ENCODE measurements around the gene ARHGEF37.
A peak's percentile ranks its signal among the peaks of the same experiment; 100 is the strongest.

ARHGEF37 gene

GRCh38 chr5:149605354-149605997 lies 24.2 kb downstream of the ARHGEF37 start:
- no peak for DNase-seq

DNA sequence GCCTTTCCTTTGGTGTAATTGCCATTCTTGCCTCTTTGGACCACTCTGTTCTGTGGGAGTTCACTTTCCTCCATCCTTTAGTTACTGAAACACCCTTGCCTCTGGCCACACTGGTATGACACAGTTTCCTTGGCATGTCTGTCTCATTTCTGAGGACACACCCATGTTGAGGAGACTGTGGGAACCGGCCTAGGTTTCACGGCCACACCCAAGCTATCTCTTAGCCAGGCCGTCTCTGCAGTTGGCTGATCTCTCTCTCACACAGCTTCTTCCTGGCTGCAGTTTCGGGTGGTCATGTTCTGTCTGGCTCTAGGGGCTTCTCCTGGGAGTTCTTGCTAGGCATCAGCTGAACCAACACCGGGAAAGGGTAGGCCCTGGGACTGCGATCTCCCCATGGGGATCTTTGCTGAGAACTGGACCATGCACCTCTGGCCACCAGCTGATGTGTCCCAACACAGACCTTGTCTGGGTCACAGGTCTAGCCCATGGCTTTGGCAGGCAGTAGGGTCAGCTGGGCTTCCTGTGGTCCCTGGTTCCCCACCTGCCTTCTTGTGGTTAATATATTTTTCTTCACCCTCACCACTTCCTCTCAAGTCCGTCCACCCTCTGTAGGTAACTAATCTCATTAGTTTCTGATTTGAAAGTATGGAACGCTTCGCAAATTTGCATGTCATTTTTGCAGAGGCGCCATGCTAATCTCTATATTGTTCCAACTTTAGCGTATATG lies 24.9 kb downstream of the ARHGEF37 start:
- DNase-seq = no peak

GRCh38 chr5:149608936-149609545 lies 27.7 kb downstream of the ARHGEF37 start:
- no peak for DNase-seq

GRCh38 chr5:149609640-149610219 lies 28.4 kb downstream of the ARHGEF37 start:
- no peak for DNase-seq

- DNase-seq = no peak
Measured at GRCh38 chr5:149610589-149611255, 29.4 kb downstream of the ARHGEF37 start.

- DNase-seq = no peak
Measured at GRCh38 chr5:149611326-149611725, 30.0 kb downstream of the ARHGEF37 start.

- DNase-seq = no peak
Measured at GRCh38 chr5:149614034-149614907, 33.0 kb downstream of the ARHGEF37 start.

GRCh38 chr5:149615976-149616375 lies 34.7 kb downstream of the ARHGEF37 start:
- DNase-seq = no peak

DNA sequence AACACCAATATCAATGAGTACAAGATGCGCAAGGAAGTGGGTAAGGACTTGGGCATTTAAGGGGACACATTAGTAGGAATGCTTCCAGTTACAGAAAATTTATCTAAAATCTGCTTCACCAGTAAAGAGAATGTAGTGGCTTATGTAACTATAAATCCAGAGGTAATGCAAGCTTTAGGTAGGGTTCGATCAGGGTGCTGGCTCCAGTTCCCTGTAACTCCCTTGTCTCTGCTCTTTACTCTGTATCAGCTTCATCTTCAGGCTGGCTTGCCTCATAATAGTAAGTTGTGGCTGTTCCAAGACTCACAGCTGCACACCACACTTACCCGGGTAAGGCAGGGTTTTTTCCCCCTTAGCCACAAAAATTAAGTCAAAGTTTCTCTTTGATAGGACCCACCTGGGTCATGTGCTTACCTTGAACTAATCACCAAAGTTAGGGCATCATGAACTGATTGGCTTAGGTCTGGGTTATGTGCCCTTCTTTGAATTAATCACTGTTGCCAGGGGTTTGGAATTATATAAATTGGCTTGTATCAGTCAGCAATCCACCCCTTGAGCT lies 35.5 kb downstream of the ARHGEF37 start:
- no peak for DNase-seq

- no peak for DNase-seq
Measured at GRCh38 chr5:149617760-149618306, 36.5 kb downstream of the ARHGEF37 start.

DNA sequence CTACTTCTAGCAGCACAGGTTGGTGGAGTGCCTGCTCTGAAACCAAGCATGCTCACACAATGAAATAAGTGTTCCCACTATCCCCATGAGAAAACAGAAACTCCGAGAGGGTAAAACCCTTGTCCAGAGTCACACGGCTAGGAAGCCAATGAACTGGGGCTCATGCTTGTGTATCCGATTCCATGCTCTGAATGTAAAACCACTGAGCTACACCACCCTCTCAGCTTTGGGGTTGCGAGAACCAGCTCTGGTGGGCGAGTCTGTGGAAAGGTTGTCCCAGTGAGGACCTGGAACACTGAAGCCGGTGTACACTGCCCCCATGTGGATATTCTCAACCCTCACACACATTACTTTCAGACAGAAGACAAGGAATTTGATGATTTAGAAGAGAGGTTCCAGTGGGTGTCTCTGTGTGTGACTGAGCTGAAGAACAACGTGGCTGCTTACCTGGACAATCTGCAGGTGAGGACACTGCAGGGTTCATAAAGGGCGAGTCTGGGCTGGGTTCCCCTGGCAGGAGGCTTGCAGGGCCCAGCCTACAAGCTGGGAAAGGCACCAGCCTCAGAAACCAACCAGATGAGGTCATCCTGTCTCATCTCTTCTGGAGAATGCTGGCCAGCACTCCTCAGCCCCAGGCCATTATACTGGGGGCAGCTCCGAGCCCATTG lies 37.4 kb downstream of the ARHGEF37 start:
- peak; percentile 20 for DNase-seq

- DNase-seq = no peak
Measured at GRCh38 chr5:149621415-149622098, 40.3 kb downstream of the ARHGEF37 start.

GRCh38 chr5:149622466-149622865 lies 41.2 kb downstream of the ARHGEF37 start:
- DNase-seq = no peak

DNA sequence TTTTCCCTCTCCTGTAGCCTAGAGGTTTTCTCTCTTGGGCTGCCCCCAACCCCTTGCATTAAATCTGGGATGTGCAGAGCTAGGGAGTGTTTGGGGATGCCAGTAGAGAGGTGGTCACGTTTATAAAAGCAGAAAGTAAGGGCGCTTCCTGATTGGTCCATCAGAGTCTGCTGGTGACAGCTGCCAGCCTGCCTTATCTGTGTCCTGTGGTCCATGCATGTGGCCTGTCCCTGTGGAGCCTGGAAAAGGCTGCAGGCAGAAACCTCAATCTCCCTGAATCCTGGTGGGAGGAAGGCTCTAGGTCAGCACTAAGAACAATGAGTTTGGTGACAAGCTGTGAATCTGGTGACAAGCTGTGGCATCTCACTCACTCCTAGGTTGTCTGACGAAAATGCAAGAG lies 42.2 kb downstream of the ARHGEF37 start:
- DNase-seq = no peak

GRCh38 chr5:149627070-149627469 lies 45.8 kb downstream of the ARHGEF37 start:
- DNase-seq = no peak

DNA sequence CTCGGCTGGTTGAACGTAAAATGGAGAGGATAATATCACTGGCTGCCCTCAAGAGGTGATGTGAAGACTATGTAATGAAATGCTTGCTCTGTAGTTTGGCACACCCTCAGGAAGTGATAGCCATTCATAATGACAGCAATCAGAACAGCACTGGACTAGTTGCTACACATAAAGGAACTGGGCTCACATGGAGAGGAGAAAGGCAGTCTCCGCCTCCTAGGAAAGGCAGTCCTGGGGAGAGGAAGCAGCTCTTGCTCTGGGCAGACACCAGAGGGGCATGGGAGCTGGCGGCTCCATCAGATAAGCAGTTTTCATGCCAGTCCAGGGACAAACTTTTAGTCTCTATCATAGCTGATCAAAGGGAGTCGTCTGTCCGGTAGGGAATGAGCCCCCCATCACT lies 46.9 kb downstream of the ARHGEF37 start:
- DNase-seq = no peak

DNA sequence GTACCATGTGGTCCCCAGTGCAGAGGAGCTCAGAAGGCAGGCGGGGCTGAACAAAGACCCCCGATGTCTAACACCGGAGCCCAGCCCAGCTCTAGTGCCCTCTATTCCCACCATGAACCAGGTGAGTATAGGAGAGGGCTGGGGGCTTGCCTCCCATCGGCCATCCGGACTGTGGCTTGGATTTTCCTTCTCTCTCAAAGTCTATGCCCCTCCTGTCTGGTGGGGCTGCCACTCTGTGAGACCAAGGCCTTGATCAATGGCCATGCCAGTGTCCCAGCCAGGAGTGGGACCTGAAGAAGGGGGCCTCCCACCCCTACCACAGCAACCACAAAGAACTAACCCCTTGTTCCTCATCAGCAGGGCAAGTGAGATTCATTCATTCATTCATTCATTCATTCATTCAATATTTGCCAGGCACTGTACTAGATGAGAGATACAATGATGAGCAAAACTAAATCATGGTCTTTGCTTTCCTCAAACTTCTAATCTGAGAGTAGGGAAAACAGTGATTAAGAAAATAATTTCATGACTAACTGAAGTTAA lies 47.6 kb downstream of the ARHGEF37 start:
- DNase-seq = no peak

- no peak for DNase-seq
Measured at GRCh38 chr5:149629421-149629820, 48.1 kb downstream of the ARHGEF37 start.

DNA sequence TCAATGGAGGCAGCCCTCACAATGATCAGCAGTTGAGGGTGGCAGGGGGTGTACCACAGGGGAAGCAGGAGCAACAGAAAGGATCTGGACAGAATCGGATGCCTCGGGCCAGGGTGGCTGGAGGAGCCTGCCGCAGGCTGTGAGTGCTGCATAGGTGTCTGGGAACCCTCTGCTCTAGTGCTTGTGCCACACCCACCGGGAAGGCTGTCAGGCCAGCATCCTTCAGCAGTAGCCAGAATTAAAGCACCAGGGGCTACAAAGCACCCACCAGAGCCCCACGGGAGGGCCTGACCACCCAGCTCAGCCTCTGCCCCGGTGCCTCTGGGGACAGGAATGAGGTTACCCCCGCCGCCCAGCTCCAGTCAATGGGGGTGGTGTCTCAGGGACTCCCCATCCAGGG lies 49.0 kb downstream of the ARHGEF37 start:
- DNase-seq = no peak

DNA sequence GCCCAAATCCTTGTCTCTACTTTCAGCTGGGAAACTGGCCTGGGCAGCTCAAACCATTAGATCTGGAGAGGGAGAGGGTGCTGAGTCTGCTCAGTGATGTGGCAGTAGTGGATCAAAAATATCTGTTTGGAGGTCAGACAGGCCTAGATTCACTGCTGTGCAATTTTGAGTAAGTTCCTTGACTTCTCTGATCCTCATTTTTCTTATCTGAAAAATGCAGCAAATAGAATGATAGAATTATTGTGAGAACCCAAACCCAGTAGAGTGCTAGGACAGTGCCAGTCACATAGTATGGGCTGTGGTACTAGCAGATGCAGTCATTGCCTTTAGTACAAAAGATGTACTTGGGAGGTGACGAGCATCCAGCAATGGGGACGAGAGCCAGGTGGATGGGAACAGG lies 50.2 kb downstream of the ARHGEF37 start:
- no peak for DNase-seq

Data from CD4-positive, alpha-beta T cell treated with Interleukin-12 subunit alpha and Interleukin-12 subunit beta, for 1 hour (primary cell).